ENCODE data around the gene FLNA. TPM values are rescaled to one million over a fixed set of nuclear protein-coding genes. Genes with fewer than 3 reads are reported as not detected.

FLNA gene
- total RNA-seq, 2 donors from 2014 or later, result 1,711 to 2,337 TPM

- no peaks in the 10 kb centered on the region for H3K9me3 ChIP-seq
- no peak for DNase-seq (ENCODE audit: low spot score)
- H3K27ac ChIP-seq, result peak overlapping the region; percentile 95 to 97
- H3K27me3 ChIP-seq (replicated peaks; ENCODE audit: insufficient read depth), result no peaks in the 10 kb centered on the region
- H3K4me1 ChIP-seq (replicated peaks), result no peaks in the 10 kb centered on the region
- TF ChIP-seq POLR2A (IDR thresholded peaks at IDR 0.05) (no peak), POLR2AphosphoS5 (IDR thresholded peaks at IDR 0.05) (no peak)
- TF ChIP-seq, protein P1, sequence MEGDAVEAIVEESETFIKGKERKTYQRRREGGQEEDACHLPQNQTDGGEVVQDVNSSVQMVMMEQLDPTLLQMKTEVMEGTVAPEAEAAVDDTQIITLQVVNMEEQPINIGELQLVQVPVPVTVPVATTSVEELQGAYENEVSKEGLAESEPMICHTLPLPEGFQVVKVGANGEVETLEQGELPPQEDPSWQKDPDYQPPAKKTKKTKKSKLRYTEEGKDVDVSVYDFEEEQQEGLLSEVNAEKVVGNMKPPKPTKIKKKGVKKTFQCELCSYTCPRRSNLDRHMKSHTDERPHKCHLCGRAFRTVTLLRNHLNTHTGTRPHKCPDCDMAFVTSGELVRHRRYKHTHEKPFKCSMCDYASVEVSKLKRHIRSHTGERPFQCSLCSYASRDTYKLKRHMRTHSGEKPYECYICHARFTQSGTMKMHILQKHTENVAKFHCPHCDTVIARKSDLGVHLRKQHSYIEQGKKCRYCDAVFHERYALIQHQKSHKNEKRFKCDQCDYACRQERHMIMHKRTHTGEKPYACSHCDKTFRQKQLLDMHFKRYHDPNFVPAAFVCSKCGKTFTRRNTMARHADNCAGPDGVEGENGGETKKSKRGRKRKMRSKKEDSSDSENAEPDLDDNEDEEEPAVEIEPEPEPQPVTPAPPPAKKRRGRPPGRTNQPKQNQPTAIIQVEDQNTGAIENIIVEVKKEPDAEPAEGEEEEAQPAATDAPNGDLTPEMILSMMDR (IDR thresholded peaks at IDR 0.05), result no peak
- H3K36me3 ChIP-seq, result no peaks in the 10 kb centered on the region
- intact Hi-C loops (cut with DNase I), result no loop called here
- no peak overlapping the region for H3K4me3 ChIP-seq
- 65% methylated on average over 7 of the region's 14 CpGs for WGBS
These were observed 6.4 kb upstream of the FLNA start for GRCh38 chrX:154380787-154381186.

GRCh38 chrX:154380153-154380552 lies 5.7 kb upstream of the FLNA start:
- Histone ChIP-seq H3K4me3 (peak overlapping the region; percentile 67 to 73), H3K9me3 (no peaks in the 10 kb centered on the region), H3K27ac (peak overlapping the region; percentile 95 to 97), H3K27me3 (replicated peaks; ENCODE audit: insufficient read depth) (no peaks in the 10 kb centered on the region), H3K4me1 (replicated peaks) (no peaks in the 10 kb centered on the region), H3K36me3 (no peaks in the 10 kb centered on the region)
- intact Hi-C loops (cut with DNase I), result no loop called here
- no CpG with 5 or more reads among the region's 13 CpGs for WGBS
- TF ChIP-seq POLR2AphosphoS5 (IDR thresholded peaks at IDR 0.05) (no peak), POLR2A (IDR thresholded peaks at IDR 0.05) (no peak)
- TF ChIP-seq, protein P1 (IDR thresholded peaks at IDR 0.05), result no peak
- no peak for DNase-seq (ENCODE audit: low spot score)

DNA sequence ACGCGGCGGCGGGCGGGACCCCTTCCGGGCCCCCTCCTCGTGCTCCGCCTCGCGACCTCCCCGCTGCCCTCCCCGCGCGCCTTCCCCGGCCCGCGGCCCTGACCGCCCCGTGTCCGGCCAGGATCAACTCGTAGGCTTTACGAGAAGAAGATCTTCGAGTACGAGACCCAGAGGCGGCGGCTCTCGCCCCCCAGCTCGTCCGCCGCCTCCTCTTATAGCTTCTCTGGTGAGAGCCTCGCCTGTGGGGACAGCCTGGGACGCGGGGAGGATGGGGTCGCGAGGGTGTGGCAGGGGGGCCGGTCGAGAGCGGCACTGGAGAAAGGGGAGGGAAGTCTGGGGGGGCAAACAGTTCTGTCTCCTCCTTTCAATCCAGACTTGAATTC lies 5.1 kb upstream of the FLNA start:
- WGBS, result 2% methylated on average over 14 of the region's 38 CpGs
- Histone ChIP-seq H3K36me3 (no peaks in the 10 kb centered on the region), H3K9me3 (no peaks in the 10 kb centered on the region), H3K4me3 (peak overlapping the region; percentile 67 to 73), H3K4me1 (replicated peaks) (no peaks in the 10 kb centered on the region), H3K27ac (peak overlapping the region; percentile 95 to 97), H3K27me3 (replicated peaks; ENCODE audit: insufficient read depth) (no peaks in the 10 kb centered on the region)
- no peak for DNase-seq (ENCODE audit: low spot score)
- intact Hi-C loops (cut with DNase I), result no loop called here
- TF ChIP-seq, protein P1 (IDR thresholded peaks at IDR 0.05), result no peak
- TF ChIP-seq POLR2A (IDR thresholded peaks at IDR 0.05) (no peak), POLR2AphosphoS5 (IDR thresholded peaks at IDR 0.05) (no peak)

- peak; percentile 88 for TF ChIP-seq POLR2A (IDR thresholded peaks at IDR 0.05)
- TF ChIP-seq, protein P1 (IDR thresholded peaks at IDR 0.05), result peak in 2 of 4 experiments; percentile 18 to 54
- TF ChIP-seq POLR2AphosphoS5 (IDR thresholded peaks at IDR 0.05), result peak; percentile 79
- H3K4me1 ChIP-seq (replicated peaks), result no peaks in the 10 kb centered on the region
- H3K27me3 ChIP-seq (replicated peaks; ENCODE audit: insufficient read depth), result no peaks in the 10 kb centered on the region
- intact Hi-C loops (cut with DNase I), result no loop called here
- H3K9me3 ChIP-seq, result no peaks in the 10 kb centered on the region
- H3K27ac ChIP-seq, result peak within 1 kb of the TSS; percentile 98
- WGBS, result 0% methylated on average over 24 of the region's 103 CpGs
- H3K4me3 ChIP-seq, result peak within 1 kb of the TSS; percentile 67 to 73
- peak; percentile 95 for DNase-seq (ENCODE audit: low spot score)
- no peaks in the 10 kb centered on the region for H3K36me3 ChIP-seq
These were observed 4.5 kb upstream of the FLNA start, which contains the start of gene EMD for GRCh38 chrX:154378799-154379568. Gene EMD (plus strand): TSS chrX:154379295. CDS start chrX:154379485, 190 bp downstream.
